GM21717 (cell line): Measurements from ENCODE around the gene RPTOR.

Experiments
- ATAC-seq: cut with Tn5 transposase; IDR thresholded peaks from one replicate; pipeline ENCODE4 v1.9.1; 2021; ENCODE audit warnings: mild to moderate bottlenecking, moderate library complexity; ENCODE audit not compliant: unreplicated experiment

RPTOR gene

DNA sequence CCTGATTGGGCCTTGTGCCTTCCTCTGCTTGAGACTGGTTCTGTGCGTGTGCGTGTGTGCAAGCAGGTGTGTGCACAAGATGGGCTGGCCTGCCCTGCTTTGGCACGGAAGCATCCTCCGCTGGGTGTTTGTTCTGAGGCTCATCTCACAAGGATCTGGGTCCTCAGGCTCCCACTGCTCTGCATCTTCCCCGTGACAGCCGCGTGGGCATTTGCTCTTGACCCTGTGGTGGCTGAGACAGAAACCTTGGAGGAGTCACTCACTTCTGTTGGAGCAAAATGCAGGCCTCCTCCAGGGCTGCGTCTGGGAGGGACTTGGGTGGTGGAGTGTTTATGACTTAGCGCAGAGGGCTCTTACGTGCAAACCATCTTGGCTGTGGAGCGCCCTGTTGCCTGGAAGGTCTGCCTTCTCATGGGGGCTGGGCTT, 119.2 kb downstream of the RPTOR start:
- ATAC-seq = no peak

DNA sequence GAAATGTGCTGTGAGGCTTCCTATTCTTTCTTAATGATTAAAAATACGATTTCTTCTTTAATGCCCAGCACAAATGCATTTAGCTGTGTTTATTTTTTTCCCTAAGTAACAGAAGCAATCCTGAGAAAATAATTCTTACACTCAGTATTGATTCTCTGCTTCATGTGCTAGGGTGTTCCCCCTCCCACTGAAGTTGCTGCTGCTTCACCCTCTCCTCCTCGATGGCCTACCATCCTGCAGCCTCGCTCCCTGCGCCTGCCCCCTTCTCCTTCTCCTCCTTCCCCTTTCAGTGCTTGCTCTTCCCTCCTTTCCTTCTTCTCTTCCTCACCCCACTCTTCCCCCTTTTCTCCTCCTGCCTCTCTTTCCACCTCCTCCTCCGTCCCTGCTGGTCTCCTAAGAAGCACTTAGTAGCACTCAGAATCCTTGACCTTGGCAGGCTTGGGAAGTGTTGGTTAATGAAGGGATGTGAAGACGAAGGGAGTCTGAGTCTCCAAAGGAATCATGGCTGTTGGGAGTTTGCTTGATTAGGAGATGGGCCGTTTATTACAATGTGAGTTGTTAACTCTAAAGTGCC, 119.7 kb downstream of the RPTOR start:
- ATAC-seq = no peak

DNA sequence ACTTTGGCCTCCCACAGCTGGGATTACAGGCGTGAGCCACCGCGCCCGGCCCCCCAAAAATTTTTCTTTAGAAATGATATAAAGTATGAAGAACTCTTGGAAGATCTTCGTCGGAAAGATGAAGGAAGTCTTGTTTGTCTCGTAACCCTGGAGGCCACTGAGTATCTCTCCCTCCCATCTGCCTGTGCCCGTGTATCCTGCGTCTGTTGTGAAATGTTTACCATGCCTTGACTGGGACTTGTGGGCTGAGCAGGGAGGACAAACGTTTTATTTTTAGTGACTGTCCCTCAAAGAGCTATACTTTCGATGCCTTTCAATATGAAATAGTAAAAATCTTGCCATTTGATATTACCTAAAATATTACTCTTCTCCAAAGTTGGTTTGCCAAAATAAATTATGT, 121.2 kb downstream of the RPTOR start:
- ATAC-seq = no peak

- no peak for ATAC-seq
These were observed 122.2 kb downstream of the RPTOR start for GRCh38 chr17:80666867-80667266.

- ATAC-seq = no peak
These were observed 123.0 kb downstream of the RPTOR start for GRCh38 chr17:80667462-80668277.

GRCh38 chr17:80668375-80669148, 123.9 kb downstream of the RPTOR start:
- ATAC-seq = no peak

DNA sequence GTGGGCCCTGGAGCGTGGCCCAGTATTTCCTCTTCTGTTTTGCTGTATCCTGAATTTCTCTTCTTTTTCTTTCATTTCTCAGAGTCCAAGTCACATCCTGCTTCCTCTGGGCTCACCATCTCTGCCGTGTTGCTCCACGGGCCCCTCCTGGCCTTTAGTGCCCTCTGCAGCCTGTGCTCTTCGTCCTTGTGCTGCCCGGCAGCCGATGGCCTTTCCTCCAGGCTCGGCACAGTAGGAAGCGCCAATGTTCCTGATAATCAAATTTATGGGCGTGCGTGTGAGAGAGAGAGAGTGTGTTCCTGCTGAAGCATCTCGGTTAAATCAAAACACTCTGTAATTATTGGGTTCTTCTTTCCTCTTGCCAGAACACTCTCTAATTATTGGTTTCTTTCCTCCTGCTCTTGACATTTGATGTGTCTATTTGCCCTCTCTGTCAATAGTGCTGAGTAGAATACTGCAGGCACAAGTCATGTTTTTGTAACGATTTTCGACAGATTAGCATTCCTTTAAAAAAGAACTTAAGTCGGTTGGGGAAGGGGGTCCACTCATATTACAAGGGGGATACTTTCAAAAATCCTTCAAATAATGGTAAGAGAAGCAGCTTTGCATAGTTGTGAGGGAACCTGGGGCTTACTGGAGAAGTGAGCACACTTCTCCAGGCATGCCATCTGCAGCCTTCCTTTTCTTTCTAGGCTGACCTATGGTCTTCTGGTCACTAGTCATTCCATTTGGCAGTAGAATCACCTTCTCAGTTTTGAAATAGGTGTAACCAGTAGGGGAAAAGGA, 126.6 kb downstream of the RPTOR start:
- no peak for ATAC-seq

GRCh38 chr17:80671825-80672110, 127.1 kb downstream of the RPTOR start:
- ATAC-seq = no peak

- ATAC-seq = no peak
These were observed 128.7 kb downstream of the RPTOR start for GRCh38 chr17:80673152-80673920.

- no peak for ATAC-seq
These were observed 130.9 kb downstream of the RPTOR start for GRCh38 chr17:80675438-80676095.

DNA sequence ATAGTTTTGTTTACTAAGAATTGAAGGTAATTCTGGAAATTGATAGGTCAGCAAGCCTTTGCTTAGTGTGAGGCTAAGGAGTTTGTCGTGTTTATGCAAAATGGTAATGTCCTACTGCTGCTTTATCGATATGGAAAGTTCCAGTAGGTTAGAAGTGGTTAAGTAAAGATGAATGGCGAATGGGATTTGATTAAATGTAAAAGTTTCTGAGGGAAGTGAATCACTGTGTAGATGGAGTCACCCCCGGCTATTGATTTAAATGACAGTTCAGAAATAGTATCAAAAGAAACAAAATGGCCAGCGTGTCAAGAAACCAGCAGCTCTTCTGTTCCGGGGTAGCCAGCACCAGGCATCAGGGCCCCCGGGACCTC, 131.4 kb downstream of the RPTOR start:
- no peak for ATAC-seq

DNA sequence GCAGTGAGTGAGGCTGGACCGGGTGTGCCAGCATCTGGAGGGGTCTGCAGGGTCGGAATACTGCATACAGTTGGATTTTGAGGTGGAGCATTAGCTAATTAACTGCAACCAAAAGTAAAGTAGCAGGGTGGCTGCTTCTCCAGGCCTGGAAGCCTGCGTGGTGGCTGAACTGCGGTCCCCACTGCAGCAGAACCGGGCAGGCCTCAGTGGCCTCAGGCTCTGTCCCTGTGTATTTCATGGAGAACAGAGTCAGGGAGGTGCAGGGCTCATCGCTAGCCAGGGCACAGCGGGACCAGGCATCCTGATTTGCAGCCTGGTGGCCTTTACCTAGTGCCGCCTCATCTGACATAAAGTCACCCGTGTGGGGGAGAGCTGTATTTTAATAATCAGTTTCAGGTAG, 131.9 kb downstream of the RPTOR start:
- ATAC-seq = no peak

- ATAC-seq = no peak
These were observed 132.6 kb downstream of the RPTOR start for GRCh38 chr17:80677214-80677756.

GRCh38 chr17:80679816-80680215, 135.2 kb downstream of the RPTOR start:
- no peak for ATAC-seq

GRCh38 chr17:80681215-80681614, 136.6 kb downstream of the RPTOR start:
- ATAC-seq = no peak

DNA sequence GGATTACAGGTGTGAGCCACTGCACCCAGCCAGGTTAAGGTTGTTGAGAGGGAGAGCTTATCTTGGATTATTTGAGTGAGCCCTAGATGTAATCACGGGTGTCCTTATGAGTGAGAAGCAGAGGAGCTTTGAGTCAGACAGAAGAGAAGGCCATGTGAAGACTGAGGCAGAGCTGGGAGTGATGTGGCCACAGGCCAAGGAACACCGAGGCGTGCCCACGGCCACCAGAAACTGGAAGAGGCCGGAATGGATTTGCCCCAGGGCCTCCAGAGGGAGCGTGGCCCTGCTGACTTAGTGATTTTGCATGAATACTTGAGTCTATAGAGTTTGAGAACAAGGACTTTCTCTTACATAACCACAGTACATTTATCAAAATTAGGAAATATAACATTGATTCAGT, 137.7 kb downstream of the RPTOR start:
- no peak for ATAC-seq

DNA sequence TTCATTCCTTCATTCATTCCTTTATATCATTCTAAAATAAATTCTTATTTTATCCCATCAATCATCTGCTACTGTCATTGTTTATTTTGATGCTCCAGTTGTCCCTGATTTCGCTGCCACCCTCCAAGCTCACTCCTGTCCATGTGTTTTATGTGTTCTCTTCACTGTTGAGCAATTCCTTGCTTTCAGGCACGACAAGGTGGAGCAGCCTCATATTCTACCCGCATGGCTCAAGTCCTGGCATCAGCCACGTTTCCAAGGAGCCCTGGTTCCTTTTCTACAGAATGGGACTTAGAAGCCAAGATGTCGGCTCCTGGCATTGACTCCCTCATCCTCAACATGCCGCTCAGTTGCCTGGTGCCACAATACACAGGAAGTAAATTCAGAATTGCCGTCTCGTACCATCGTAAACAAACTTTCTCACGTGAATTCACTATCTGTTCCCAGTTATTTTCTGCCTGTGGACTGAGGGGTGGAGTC, 139.0 kb downstream of the RPTOR start:
- no peak for ATAC-seq

DNA sequence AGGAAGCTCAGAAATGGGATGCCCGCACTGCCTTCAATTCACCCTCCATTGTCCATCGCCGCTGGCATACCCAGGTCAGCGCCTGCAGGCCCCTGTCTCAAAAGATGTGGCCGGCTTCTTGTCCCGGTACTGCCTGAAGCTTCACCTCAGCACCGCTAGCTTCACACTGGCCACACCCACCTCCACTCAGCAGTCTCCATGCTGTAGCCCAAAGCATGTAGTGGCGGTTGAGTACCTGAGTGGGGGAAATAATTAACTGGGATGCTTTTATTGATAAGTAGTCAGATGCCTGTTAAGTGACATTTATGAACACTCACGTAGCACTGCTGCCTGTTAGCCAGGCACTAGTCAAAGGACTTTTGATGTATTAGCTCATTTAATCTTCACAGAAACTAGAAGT, 143.2 kb downstream of the RPTOR start:
- ATAC-seq = no peak

- ATAC-seq = no peak
These were observed 144.5 kb downstream of the RPTOR start for GRCh38 chr17:80689129-80689619.
